ENCODE results near the gene ZHX3. TPM values are rescaled to one million over a fixed set of nuclear protein-coding genes. Genes with fewer than 3 reads are reported as not detected.

ZHX3 gene
- total RNA-seq, 1 donor from 2014 or later = 53.3 TPM

DNA sequence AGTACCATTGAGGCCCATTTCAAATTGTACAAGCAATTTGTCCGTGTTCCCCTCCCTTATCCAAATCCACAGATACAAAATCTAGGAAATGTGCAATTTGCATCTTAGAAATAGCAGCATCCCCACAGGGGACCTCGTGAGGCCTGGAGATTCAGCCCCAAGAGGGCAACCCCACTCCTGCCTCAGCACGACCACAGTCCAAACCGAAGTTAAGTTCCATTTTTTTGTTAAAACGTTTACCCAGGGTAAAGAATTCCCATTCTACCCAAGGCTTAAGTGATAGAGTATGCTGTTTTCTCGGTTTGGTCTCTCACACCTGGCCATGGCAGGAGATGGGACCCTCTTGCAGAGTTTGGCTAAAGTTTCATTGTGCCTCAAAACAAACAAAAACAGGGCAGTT lies 139.0 kb downstream of the ZHX3 start:
- Histone ChIP-seq H3K36me3 (peaks cover 15 to 16% of the 10 kb centered on the region in 2 donors), H3K4me3 (no peak overlapping the region), H3K27ac (peak overlapping the region; percentile 82 to 83), H3K4me1 (peaks cover 18 to 56% of the 10 kb centered on the region in 2 donors), H3K27me3 (no peaks in the 10 kb centered on the region), H3K9me3 (no peaks in the 10 kb centered on the region)
- TF ChIP-seq, protein P1, sequence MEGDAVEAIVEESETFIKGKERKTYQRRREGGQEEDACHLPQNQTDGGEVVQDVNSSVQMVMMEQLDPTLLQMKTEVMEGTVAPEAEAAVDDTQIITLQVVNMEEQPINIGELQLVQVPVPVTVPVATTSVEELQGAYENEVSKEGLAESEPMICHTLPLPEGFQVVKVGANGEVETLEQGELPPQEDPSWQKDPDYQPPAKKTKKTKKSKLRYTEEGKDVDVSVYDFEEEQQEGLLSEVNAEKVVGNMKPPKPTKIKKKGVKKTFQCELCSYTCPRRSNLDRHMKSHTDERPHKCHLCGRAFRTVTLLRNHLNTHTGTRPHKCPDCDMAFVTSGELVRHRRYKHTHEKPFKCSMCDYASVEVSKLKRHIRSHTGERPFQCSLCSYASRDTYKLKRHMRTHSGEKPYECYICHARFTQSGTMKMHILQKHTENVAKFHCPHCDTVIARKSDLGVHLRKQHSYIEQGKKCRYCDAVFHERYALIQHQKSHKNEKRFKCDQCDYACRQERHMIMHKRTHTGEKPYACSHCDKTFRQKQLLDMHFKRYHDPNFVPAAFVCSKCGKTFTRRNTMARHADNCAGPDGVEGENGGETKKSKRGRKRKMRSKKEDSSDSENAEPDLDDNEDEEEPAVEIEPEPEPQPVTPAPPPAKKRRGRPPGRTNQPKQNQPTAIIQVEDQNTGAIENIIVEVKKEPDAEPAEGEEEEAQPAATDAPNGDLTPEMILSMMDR (IDR thresholded peaks at IDR 0.05) = no peak
- DNase-seq (ENCODE audit: low spot score in 2 of 2) = no peak
- intact Hi-C loops (cut with DNase I) = no loop called here

DNA sequence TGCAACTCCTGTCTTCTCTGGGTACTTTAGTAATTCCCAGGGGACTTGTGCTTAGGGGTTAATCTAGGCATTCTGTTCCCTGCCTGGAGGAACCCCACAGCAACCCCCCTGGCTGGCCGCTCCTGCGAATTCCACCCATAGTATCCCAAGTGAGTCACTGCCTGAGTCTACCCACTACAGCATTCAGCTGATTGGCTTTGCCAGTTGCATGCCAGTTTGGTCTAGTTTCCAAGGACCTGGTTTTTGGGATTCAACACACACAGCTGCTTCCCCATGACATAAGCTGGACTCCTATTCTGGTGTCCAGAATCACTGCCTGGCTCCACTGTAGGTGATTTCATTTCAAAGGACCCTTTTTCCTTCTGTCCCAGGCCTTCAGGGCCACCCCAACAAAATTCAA lies 139.9 kb downstream of the ZHX3 start:
- intact Hi-C loops (cut with DNase I) = loop anchor here (1.0 kb wide), 3 partner anchors 56 to 163 kb away; partner anchors contain the start of gene LPIN3
- Histone ChIP-seq H3K27me3 (no peaks in the 10 kb centered on the region), H3K4me1 (peaks cover 18 to 61% of the 10 kb centered on the region in 2 donors), H3K36me3 (peaks cover 12 to 22% of the 10 kb centered on the region in 2 donors), H3K4me3 (no peak overlapping the region), H3K9me3 (no peaks in the 10 kb centered on the region), H3K27ac (peak overlapping the region; percentile 82 to 83)
- TF ChIP-seq, protein P1 (IDR thresholded peaks at IDR 0.05) = no peak
- peak; percentile 59 to 97 for DNase-seq (ENCODE audit: low spot score in 2 of 2)

DNA sequence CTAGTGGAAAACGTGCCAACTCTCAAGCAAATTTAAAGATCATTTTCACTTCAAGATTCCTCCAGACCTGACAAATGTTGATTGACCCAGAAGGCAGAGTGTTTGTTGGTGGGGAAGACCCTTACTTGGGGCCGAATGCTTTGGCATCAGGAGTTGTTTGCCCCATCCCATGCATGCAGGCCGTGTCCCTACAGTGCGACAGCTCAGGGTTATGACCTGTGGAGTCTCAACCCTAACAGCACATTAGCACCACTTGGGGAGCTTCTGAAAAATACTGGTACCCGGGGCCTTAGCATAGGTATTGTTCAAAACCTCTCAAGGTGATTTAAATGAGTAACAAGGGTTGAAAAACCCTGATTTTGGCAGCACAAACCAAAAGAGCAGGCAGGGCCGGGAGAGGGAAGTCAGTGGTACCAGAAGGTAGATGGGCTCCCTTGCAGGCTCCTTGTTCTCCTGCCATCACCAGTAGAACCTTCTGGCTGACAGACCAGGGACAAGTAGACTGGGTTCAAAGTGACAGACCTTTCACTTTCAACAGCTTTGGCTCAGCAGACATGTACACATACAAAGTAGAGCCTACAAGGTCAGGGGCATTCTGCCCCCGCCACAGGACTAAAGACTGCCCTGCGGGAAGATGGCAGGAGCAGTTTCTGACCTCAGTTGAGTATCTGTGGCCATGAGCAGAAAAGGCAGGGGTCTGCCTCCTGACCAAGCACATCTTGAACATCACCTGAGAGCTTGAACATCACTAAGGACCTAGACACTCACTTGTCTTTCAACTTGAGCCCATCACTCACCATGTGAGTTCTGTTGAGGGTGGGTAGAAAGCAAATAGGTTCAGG lies 140.6 kb downstream of the ZHX3 start:
- Histone ChIP-seq H3K9me3 (no peaks in the 10 kb centered on the region), H3K27me3 (no peaks in the 10 kb centered on the region), H3K4me1 (peaks cover 18 to 65% of the 10 kb centered on the region in 2 donors), H3K27ac (peak overlapping the region; percentile 82 to 83), H3K4me3 (no peak overlapping the region), H3K36me3 (peaks cover 14 to 24% of the 10 kb centered on the region in 2 donors)
- intact Hi-C loops (cut with DNase I) = loop anchor here (1.0 kb wide), 3 partner anchors 56 to 163 kb away; partner anchors contain the start of gene LPIN3
- TF ChIP-seq, protein P1 (IDR thresholded peaks at IDR 0.05) = no peak
- DNase-seq (ENCODE audit: low spot score in 2 of 2) = no peak

DNA sequence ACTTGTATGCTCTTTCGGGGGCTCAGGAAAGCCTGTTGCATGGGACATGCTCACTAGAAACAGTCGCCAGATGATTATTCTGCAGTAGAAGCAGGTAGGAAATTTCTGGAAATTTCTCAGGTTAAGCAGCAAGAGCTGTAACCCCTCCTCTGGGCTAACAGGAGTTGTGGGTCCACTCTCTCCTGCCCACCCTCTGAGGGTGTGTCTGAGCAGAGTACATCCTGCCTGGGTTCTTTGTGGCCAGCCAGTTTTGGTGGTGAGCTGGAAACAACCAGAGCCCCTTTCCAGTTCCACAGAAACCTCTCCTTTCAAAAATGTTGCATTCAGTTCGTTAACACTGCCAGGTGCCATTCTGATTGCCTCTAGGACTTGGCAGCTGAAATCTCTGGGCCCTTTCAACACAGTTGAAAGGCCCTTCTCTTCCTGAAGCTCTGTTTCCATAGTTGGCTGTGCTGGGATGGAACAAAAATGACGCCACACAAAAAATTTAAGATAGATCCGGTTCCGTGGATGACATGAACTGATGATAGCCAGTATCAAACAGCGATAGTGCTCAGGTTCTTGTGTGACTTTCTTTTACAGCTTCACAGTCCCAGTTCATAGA lies 141.7 kb downstream of the ZHX3 start:
- Histone ChIP-seq H3K36me3 (peaks cover 19 to 34% of the 10 kb centered on the region in 2 donors), H3K9me3 (no peaks in the 10 kb centered on the region), H3K4me3 (no peak overlapping the region), H3K27me3 (no peaks in the 10 kb centered on the region), H3K4me1 (peaks cover 18 to 65% of the 10 kb centered on the region in 2 donors), H3K27ac (peak overlapping the region; percentile 82 to 83)
- DNase-seq (ENCODE audit: low spot score in 2 of 2) = no peak
- TF ChIP-seq, protein P1 (IDR thresholded peaks at IDR 0.05) = no peak
- intact Hi-C loops (cut with DNase I) = no loop called here

DNA sequence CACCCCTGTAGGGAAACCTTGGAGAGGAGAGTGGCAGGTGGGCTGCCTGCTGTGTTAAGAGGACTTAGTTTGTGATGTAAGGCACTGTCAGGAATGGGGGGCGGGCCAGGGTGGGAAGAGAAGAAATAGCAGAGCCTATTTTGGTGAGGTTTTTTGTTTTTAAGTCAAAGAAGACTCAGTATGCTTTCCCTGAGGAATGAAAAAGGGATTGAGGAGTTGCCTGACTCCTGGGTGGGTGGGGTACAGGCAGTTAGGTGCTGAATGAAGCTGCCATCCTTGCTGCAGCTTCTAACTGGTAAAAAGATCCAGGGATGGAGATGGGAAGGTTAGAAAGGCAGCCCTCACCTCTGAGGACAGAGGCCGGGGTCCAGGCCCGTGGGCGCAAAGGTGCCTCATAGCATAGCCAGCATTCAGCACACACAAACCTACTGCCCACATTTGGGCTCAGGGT lies 142.3 kb downstream of the ZHX3 start:
- peaks cover 21 to 40% of the 10 kb centered on the region in 2 donors for H3K36me3 ChIP-seq
- no peaks in the 10 kb centered on the region for H3K27me3 ChIP-seq
- H3K4me3 ChIP-seq = no peak overlapping the region
- peaks cover 18 to 65% of the 10 kb centered on the region in 2 donors for H3K4me1 ChIP-seq
- H3K27ac ChIP-seq = peak overlapping the region; percentile 82 to 83
- no peaks in the 10 kb centered on the region for H3K9me3 ChIP-seq
- TF ChIP-seq, protein P1 (IDR thresholded peaks at IDR 0.05) = no peak
- intact Hi-C loops (cut with DNase I) = no loop called here
- DNase-seq (ENCODE audit: low spot score in 2 of 2) = peak in 1 of 2 donors; percentile 38
